ENCODE data around the gene AKT3.
"Not testable (repeated sequence)": the region's sequence is repeated elsewhere in the genome, so short reads cannot be mapped to it uniquely, and the experiment has no call there.

Gene AKT3

DNA sequence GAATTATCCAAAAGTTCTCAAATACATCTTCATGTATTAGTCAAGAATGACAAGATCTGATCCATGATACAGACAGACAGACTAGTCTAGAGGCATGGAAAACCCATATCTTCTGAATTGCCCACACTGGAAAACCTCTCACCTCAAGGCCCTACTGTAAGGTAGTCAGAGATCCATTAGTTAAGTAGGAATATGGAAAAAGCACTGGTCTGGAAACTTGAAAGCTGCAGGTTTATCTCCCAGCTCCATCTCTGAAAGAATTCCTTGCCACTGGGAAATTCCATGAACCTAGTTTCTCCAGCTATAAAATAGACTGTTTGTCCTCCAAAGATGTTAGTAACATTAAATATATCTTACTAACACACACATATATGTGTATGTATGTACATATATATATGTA lies 169.2 kb downstream of the AKT3 start:
- DNase-seq, result no peak

DNA sequence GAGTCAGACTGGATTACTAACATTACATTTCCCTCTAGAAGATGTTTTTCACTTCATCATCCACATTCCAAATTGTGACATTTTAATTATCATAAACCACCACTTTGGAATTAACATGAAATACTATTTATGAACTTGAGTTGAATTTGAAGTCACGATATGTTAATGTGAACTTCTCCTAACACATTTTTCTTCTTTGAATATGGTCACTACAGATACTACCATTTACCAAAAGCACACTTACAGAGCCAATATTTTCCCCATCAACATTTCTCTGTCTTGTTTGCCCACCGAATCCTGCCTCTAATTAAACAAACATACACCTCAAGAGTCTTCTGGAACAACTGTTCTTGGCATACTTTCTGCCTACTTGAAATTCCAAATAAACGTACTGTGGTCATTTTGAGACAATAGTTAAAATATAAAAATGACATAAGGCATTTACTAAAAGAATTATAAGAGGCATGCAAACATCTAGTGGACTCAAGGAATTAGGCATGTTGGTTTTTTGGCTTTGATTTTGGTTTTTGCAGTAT lies 177.4 kb downstream of the AKT3 start:
- DNase-seq, result no peak

DNA sequence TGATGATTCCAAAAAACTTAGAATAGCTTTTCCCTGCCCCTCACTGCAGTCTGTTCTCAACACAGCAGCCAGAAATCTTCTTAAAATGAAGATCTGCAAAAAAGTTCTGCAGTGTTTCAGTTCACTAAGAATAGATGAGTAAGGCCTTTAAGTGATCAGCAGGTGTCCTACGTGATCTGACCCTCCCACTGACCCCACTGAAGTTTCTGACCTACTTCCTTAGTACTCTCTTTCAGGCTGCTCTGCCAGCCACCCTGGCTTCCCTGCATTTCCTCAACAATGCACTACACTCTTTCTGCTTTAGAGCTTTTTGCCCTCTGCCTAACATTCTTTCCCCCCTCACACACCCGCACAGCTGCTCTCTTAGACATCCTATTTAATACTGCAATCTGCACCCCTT lies 182.5 kb downstream of the AKT3 start:
- DNase-seq, result no peak

DNA sequence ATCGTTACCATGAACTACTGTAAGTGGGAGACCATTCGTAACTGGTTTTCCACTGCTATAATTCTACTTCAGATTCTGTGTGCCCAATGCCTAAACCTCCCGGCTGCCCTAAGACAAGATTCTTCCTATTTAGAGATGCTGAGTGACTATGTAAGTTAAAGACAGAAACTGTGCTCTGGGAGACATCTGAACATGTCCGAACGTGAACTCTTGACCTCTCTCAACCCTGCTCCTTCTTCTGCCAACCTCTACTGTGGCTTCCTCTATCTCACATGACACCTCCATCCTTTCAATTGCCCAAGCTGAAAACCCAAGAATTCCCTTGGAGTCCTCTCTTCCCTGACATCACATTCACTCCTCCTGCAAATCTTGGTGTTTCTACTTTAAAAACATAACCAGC lies 182.9 kb downstream of the AKT3 start:
- DNase-seq, result no peak

DNA sequence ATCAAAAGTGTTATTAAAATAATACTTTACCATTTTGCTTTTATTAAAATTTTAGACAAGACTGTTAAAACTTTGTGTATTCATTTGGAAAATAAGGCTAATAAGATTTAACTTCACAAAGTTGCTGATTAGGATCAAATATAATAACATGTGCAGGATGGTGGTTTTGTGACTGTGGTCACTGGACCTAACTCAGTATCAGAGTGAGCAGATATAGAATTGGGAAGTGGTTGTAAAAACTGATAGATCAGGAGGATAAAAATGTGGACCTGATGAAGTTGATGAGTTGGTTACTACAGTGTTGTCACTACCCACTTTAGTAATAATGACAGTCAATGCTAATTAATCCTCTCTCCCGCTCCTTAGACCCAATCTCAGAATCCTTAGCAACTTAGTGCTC lies 186.4 kb downstream of the AKT3 start:
- DNase-seq, result no peak

DNA sequence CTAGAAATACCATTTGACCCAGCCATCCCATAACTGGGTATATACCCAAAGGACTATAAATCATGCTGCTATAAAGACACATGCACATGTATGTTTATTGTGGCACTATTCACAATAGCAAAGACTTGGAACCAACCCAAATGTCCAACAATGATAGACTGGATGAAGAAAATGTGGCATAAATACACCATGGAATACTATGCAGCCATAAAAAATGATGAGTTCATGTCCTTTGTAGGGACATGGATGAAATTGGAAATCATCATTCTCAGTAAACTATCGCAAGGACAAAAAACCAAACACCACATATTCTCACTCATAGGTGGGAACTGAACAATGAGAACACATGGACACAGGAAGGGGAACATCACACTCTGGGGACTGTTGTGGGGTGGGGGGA lies 187.9 kb downstream of the AKT3 start:
- DNase-seq, result not testable (repeated sequence)

DNA sequence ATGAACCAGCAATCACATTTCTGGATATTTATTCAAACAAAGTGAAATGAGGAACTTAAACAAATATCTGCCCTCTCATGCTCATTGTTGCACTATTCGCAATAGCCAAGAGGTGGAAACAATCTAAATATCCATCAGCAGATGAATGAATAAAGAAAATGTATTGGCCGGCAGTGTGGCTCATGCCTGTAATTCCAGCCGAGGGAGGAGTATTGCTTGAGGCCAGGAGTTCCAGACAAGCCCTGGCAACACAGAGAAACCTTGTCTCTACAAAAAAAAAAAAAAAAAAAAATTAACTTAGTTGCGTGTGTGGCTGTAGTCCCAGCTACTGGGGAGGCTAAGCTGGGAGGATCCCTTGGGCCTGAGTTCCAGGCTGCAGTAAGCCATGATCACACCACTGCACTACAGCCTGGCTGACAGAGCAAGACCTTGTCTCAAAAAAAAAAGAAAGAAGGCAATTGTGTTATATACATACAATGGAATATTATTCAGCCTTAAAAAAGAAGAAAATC lies 191.4 kb downstream of the AKT3 start:
- no peak for DNase-seq

DNA sequence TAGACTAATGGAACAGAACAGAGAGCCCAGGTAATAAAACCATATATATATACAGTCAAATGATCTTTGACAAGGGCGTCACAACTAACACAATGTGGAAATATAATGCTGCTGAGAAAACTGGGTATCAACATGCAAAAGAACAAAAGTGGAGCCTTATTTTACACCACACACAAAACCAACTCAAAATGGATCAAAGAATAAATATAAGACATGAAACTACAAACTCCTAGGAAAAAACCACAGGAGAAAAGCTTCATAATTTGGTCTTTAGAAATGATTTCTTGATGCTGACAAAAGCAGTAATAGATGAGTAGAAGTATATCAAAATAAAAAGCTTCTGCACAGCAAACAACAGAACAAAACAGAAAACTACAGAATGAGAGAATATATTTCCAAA lies 192.2 kb downstream of the AKT3 start:
- no peak for DNase-seq

DNA sequence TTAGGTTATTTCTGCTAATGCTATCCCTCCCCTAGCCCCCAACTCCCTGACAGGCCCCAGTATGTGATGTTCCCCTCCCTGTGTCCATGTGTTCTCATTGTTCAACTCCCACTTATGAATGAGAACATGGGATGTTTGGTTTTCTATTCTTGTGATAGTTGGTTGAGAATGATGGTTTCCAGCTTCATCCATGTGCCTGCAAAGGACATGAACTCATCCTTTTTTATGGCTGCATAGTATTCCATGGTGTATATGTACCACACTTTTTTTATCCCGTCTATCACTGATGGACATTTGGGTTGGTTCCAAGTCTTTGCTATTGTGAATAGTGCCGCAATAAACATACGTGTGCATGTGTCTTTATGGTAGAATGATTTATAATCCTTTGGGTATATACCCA lies 200.5 kb downstream of the AKT3 start:
- DNase-seq, result not testable (repeated sequence)

DNA sequence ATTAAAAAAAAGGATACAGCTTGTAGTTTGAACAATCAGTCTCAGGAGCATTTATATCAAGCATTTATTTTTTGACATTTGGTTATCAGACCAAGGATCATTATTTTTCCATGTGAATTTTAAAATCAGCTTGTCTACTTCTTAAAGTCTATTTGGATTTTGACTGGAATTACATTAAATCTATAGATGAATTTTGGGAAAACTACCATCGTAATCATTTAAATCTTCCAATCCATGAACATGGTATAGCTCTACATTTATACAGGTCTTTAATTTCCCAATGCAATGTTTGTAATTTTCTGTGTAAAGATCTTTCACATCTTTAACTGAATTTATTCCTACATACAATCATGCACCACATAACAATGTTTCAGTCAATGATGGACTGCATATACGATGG lies 203.2 kb downstream of the AKT3 start:
- DNase-seq, result no peak

DNA sequence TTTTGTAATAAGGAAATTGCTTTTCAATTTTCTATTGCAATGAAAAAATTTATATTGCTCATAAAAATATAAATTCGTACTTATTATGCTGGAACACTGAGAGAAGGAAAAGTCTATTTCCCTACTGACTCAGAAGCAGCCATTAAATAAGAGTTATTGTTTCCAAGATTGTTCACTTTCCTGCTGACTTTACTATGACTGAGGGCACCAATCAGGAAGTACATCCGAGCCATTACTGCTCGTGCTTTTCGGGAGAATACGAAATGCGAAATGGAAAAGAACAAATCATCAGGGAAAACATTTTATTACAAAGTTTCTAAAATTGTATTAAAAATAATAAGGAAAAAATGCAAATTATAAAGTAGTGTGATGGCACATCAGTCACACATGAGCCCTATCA lies 204.8 kb downstream of the AKT3 start:
- DNase-seq, result no peak

DNA sequence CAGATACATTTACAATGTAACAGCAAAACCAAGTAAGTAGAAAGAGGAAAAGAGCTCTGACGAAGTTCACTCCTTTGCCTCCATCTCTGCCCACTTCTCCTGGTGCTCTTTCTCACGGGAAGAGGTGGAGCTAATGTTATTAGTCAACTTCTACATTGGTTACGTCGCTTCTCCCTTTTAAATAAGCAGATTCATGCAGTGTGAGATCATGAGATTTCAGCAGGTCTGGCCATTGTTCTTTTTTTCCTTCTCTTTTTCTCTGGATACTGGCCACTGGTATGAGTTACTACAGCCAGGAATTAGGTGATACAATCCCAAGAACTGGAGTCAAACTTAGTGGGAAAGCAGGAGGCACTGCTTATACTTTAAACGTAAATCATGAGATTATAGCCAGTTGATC lies 207.1 kb downstream of the AKT3 start:
- no peak for DNase-seq

DNA sequence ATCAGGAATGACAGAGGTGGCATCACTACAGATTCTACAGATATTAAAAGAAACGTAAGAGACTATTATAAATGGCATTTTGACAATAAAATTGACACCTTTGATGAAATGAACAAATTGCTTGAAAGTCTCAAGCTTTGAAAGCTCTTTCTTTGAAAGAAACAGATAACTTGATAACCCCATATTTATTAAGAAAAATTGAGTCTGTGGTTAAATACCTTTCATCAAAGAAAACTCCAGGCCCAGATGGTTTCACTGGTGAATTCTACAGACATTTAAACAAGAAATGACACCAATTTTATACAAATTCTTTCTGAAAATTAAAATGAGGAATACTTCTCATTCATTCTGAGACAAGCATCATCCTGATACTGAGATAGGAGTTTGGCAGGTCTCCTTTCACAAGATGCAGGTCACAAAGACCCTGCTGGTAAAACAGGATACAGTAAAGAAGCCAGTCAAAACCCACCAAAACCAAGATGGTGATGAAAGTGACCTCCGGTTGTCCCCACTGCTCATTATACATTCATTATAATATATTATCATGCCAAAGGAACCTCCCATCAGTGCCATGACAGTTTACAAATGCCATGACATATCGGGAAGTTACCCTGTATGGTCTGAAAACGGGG lies 210.9 kb downstream of the AKT3 start:
- DNase-seq, result no peak

DNA sequence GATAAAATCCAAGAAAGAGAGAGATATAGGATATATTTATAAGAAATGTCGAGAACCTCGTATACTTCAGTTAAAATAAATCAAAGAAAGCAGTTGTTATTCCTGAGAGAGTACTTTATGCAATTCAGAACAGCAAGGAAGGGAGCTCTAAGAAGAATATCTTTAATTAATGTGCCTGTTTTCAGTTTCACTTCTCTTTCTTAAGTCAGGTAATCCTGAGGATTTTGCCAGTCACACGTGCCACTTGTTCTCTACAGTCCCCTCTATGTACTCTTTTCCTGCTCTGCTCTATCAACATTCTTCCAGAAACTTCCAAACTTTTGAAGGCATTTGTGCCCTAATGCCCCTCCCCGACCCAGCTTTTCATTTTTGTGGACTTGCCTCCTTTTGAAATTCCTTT lies 211.9 kb downstream of the AKT3 start:
- no peak for DNase-seq

DNA sequence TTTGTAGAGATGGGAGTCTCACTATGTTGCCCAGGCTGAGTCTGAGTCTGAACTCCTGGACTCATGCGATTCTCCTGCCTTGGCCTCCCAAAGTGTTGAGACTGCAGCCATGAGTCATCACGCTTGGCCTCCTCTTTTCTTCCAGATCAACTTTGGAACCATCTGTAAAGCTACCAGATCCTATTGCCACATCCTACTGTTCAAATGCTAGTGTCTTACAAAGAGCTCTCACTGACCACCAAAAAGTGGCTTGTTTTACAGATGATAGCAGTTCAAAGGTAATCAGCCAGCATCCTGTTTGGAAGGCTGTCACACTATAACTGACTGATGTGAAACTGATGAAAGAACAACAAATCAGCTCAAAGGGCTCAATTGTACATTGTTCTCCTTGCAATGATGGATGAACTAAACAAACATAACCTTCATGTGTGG lies 221.6 kb downstream of the AKT3 start:
- DNase-seq, result no peak

DNA sequence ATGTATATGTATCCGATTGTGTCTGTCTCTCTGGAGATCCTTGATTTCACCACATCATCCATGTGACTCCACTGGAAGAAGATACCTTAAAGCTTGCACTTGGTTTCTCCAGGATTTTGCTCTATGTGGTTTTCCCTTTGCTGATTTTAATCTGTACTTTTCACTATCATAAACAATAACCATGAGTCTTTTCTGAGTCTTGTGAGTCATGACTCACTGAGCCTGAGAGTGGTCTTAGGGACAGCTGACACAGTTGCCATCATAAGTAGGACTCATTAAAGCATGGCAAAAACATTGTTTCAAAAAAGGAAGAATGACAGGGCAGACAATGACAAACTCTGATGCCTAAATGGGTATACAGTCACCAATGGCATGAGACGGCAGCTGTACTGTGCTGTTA lies 226.2 kb downstream of the AKT3 start:
- no peak for DNase-seq

DNA sequence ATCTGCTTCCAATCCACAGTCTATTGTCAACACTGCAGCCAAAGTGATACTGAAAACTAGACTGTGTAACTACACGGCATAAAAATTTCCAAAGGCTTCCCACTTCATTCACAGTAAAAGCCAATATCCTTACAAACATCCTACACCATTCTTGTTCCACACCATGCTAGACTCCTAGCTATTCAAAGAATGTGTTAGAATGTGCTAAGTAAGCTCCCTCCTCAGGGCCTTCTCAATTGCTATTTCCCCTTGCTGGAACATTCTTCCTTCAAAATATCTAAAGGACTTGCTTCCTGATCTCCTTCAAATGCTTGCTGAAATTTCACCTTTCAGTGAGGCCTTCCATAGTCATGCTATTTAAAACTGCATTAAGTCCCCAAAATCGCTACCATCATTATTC lies 228.1 kb downstream of the AKT3 start:
- DNase-seq, result no peak

DNA sequence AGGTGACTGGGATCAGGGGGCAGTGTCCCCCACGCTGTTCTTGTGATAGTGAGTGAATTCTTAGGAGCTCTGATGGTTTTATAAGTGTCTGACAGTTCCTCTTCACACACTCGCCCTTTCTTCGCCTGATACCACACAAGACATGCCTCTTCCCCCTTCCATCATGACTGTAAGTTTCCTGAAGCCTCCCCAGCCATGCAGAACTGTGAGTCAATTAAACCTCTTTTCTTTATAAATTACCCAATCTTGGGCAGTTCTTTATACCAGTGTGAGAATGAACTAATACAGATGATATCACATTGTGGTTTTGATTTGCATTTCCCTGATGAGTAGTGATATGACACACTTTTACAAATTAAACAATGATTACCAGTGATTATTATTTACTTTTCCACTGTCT lies 229.9 kb downstream of the AKT3 start:
- no peak for DNase-seq

DNA sequence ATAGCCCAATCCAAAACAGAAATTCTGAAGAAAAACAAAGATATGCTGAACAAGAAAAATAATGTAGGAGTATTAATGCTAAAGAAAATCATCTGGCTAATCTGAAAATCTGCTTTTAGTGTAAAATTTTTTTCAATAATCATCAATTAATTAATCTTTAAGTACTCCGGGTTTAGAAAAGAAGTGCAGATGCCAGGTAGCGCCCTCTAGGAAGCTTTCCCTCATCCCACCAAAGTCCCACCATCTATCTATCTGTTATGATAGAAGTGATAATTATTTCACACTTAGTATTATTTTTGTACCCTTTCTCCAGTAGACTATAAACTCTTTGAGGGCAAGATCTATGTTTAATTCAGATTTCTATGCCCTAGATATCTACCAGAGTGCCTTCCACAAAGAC lies 240.3 kb downstream of the AKT3 start:
- DNase-seq, result no peak

DNA sequence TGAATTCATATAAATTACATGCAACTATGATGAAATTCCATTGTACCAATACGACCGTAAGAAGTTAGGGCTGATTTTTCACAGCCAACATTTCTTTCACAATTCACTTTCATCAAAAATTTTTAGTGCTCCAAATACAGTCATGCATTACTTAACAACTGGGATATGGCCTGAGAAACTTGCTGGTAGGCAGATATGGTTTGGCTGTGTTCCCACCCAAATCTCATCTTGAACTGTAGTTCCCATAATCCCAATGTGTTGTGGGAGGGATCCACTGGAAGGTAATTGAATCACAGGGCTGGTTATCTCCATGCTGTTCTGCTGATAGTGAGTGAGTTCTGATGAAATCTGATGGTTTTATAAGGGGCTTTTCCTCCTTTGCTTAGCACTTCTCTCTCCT lies 244.4 kb downstream of the AKT3 start:
- no peak for DNase-seq

DNA sequence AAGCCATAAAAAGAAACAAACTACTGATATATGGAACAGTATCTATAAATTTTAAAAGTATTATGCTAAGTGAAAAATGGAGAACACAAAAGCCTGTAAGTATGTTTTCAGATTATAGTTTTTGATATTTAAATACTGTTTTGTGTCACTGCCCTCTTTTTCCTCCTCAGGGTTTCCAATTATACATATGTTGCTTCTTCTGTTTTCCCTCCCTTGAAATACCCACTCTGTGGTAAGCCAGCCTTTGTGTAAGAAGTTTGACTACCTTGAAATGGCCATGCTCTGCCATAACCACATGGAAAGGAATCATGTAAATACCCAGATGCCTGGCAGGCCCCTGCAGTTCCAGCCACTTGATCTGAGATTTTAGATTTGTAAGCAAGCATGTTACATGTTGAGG lies 248.3 kb downstream of the AKT3 start:
- no peak for DNase-seq

DNA sequence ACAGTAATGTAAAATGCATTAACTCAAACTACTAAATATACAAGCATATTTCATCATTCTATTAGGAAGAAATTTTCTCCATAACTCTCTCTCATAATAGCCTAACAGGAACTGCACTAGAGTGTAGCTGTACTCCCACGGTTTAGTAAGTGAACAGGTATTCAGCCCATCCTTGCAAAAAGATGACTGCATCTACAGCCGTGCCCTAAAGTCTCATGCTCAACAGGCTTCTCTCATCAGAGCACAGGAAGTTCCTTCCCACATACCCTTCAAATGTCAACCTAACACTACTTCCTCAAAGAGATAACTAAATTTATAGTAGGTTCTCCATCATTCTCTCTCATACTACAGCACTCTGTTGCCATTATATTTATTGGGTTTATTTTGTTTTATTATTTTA lies 251.6 kb downstream of the AKT3 start:
- no peak for DNase-seq

DNA sequence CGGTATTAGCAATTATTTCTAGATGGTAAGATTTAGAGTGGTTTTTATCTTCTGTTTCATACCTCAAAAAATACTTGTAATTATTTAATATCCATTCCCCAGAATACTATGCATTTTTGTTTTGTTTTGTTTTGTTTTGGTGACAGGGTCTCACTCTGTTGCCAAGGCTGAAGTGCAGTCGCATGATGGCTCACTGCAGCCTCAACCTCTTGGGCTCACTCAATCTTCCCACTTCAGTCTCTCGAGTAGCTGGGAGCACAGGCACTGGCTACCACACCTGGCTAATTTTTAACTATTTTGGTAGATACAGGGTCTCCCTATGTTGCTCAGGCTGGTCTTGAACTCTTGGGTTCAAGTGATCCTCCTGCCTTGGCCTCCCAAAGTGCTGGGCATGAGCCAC lies 252.7 kb downstream of the AKT3 start:
- DNase-seq, result no peak

DNA sequence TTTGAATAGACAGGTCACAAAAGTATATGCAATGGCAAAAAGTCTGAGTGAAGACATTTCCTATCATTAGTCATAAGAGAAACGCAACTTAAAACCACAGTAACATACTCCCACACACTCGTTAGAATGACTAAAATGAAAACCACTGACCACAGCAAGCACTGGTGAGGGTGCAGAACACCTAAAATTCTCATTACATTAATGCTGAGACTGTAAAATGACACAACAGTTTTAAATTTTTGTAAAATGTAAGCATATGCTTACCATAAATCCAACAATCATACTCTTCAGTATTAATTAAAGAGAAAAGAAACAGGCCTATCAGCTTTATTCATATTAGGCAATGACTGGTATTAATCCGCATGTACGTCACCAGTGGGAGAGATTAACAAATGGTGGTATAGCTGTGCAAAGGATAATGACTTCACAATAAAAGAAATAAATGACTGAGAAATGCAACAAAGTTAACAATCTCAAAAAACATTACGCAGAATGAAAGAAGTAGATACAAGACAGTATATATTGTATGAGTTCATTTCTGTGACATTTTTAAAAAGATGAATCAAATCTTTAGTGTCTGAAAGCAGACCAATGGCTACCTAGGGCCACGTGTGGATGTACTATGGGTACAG lies 253.5 kb downstream of the AKT3 start:
- DNase-seq, result no peak
